GM12878 (cell line): ENCODE data around the gene ATP10A. TPM values are rescaled to one million over a fixed set of nuclear protein-coding genes. Genes with fewer than 3 reads are reported as not detected.

Experiments
- ATAC-seq: fragments of 200-7000 bp; cut with Tn5 transposase; 3 replicates; pipeline ENCODE4 v1.9.1; 2020; ENCODE audit warnings: mild to moderate bottlenecking, moderate library complexity
- BruUV-seq: library from RNA; stranded (reverse); fragments of 400-500 nt; replicated peaks from 2 replicates; lab custom pipeline; 2021; lab: Mats Ljungman, UMichigan
- CTCF ChIA-PET: fragments of 300-600 bp; sonication (Branson Sonifier 250); formaldehyde crosslinking; extraction: SDS; loops from one replicate; lab custom pipeline; 2021; ENCODE audit warnings: inconsistent platforms; lab: Yijun Ruan, JAX
- POLR2A ChIA-PET: fragments of 350-600 bp; formaldehyde crosslinking; extraction: SDS; loops from one replicate; lab custom pipeline; 2021; ENCODE audit warnings: inconsistent platforms; lab: Charles Lee
- RAD21 ChIA-PET: fragments of 300-600 bp; sonication (Branson Sonifier 250); formaldehyde crosslinking; loops from one replicate; lab custom pipeline; 2023; ENCODE audit warnings: antibody characterized with exemption; ENCODE audit not compliant: unreplicated experiment; lab: Charles Lee
- SMC1A ChIA-PET: fragments of 300-600 bp; sonication (Branson Sonifier 250); formaldehyde crosslinking; loops from one replicate; lab custom pipeline; 2023; ENCODE audit not compliant: unreplicated experiment, uncharacterized antibody; lab: Charles Lee
- DNase-seq: peaks from one replicate; pipeline ENCODE4 v3.0.0-alpha.2; 2011; ENCODE audit warnings: low read depth, low spot score
- FAIRE-seq: peaks from 3 replicates; lab custom pipeline; 2011; peaks lifted over from hg19 to GRCh38; lab: Jason Lieb, UNC
- H2AFZ ChIP-seq: 2 replicates; pipeline ENCODE4 v1.6.0; 2011; ENCODE audit warnings: low read depth, low read length, control low read depth; ENCODE audit not compliant: control insufficient read depth
- H3K27ac ChIP-seq: 2 replicates; pipeline ENCODE4 v1.5.1; 2011; ENCODE audit warnings: control low read depth; ENCODE audit not compliant: control insufficient read depth, insufficient read depth
- H3K27me3 ChIP-seq, 2 experiments: replicated peaks in 1 of 2; 2 replicates each; pipeline versions ENCODE4 v1.6.0 to v1.6.1; 2011; ENCODE audit warnings: low read length in 1 of 2; ENCODE audit not compliant: control insufficient read depth in 2 of 2, insufficient read depth in 2 of 2
- H3K36me3 ChIP-seq, 2 experiments: 2 replicates each; pipeline ENCODE4 v1.5.1; 2011; ENCODE audit warnings: low read length in 1 of 2; ENCODE audit not compliant: control insufficient read depth in 2 of 2, insufficient read depth in 2 of 2
- H3K4me1 ChIP-seq: 2 replicates; pipeline ENCODE4 v1.6.1; 2011; ENCODE audit warnings: mild to moderate bottlenecking, low read length, moderate library complexity, mixed read lengths; ENCODE audit not compliant: control insufficient read depth, insufficient read depth
- H3K4me2 ChIP-seq: 2 replicates; pipeline ENCODE4 v1.6.0; 2011; ENCODE audit warnings: control low read depth; ENCODE audit not compliant: control insufficient read depth, insufficient read depth
- H3K4me3 ChIP-seq: fragments of 200-600 bp; sonication (generic); 2 replicates; pipeline ENCODE4 v1.5.1; 2016
- H3K79me2 ChIP-seq: 2 replicates; pipeline ENCODE4 v1.6.0; 2011; ENCODE audit warnings: low read length; ENCODE audit not compliant: control insufficient read depth, insufficient read depth
- H3K9ac ChIP-seq: 2 replicates; pipeline ENCODE4 v1.8.0; 2011; ENCODE audit warnings: low read length, control low read depth, mixed read lengths; ENCODE audit not compliant: control insufficient read depth, insufficient read depth
- H3K9me3 ChIP-seq: replicated peaks from 3 replicates; pipeline ENCODE4 v1.5.1; 2011; ENCODE audit warnings: mild to moderate bottlenecking, low read length; ENCODE audit not compliant: control insufficient read depth, insufficient read depth
- H4K20me1 ChIP-seq: 2 replicates; pipeline ENCODE4 v1.6.0; 2011; ENCODE audit not compliant: control insufficient read depth, insufficient read depth
- BCL11A ChIP-seq: IDR thresholded peaks from 2 replicates; pipeline ENCODE4 v1.6.1; 2011; ENCODE audit warnings: low read depth, low read length
- CHD1 ChIP-seq: IDR thresholded peaks from 2 replicates; pipeline ENCODE4 v1.6.1; 2012; ENCODE audit warnings: low read depth, low read length, improper control_type of control experiment
- E4F1 ChIP-seq: fragments of 450-650 bp; IDR thresholded peaks from 2 replicates; pipeline ENCODE4 v1.6.1; 2018; ENCODE audit warnings: borderline replicate concordance, mild to moderate bottlenecking; ENCODE audit not compliant: partially characterized antibody
- FOXK2 ChIP-seq: fragments of 450-650 bp; IDR thresholded peaks from 2 replicates; pipeline ENCODE4 v1.6.1; 2017; ENCODE audit warnings: mild to moderate bottlenecking, moderate library complexity
- HDAC6 ChIP-seq: fragments of 200-600 bp; sonication (generic); IDR thresholded peaks from one replicate; pipeline ENCODE4 v1.8.0; 2017; ENCODE audit warnings: antibody characterized with exemption; ENCODE audit not compliant: unreplicated experiment
- LARP7 ChIP-seq: fragments of 450-650 bp; IDR thresholded peaks from 2 replicates; pipeline ENCODE4 v1.6.1; 2017; ENCODE audit warnings: mild to moderate bottlenecking
- MEF2B ChIP-seq: fragments of 450-650 bp; IDR thresholded peaks from 2 replicates; pipeline ENCODE4 v1.6.1; 2018; ENCODE audit warnings: mild to moderate bottlenecking, moderate library complexity; ENCODE audit not compliant: partially characterized antibody, poor library complexity, severe bottlenecking
- NKRF ChIP-seq: fragments of 450-650 bp; conservative IDR thresholded peaks from 2 replicates; pipeline ENCODE4 v1.6.1; 2017; ENCODE audit warnings: mild to moderate bottlenecking, moderate library complexity
- POLR2A ChIP-seq: IDR thresholded peaks from 2 replicates; pipeline ENCODE4 v1.6.1; 2011; ENCODE audit warnings: low read depth, mild to moderate bottlenecking, low read length
- RAD21 ChIP-seq: IDR thresholded peaks from 2 replicates; pipeline ENCODE4 v1.6.1; 2011; ENCODE audit warnings: mild to moderate bottlenecking, low read depth, low read length, moderate library complexity; ENCODE audit not compliant: insufficient read depth
- RB1 ChIP-seq: fragments of 450-650 bp; formaldehyde crosslinking; IDR thresholded peaks from 2 replicates; pipeline ENCODE4 v1.6.1; 2017; ENCODE audit warnings: mild to moderate bottlenecking, borderline replicate concordance
- REST ChIP-seq: IDR thresholded peaks from 2 replicates; pipeline ENCODE4 v1.6.1; 2012; ENCODE audit warnings: mild to moderate bottlenecking, low read depth, low read length
- SMARCA5 ChIP-seq: fragments of 450-650 bp; IDR thresholded peaks from 2 replicates; pipeline ENCODE4 v1.6.1; 2017; ENCODE audit warnings: mild to moderate bottlenecking
- SREBF1 ChIP-seq: IDR thresholded peaks from 2 replicates; pipeline ENCODE4 v1.6.1; 2012; ENCODE audit warnings: mild to moderate bottlenecking, low read length
- ZBED1 ChIP-seq: IDR thresholded peaks from 2 replicates; pipeline ENCODE4 v1.6.1; 2016; ENCODE audit warnings: borderline replicate concordance
- WGBS: methylation state at CpG from one replicate; pipeline ENCODE4 v1.1.6; 2016; ENCODE audit warnings: low lambda C conversion rate; ENCODE audit not compliant: insufficient replicate concordance, insufficient coverage; ENCODE audit errors: missing lambda C conversion rate; 5-methylcytosine and 5-hydroxymethylcytosine counted together
- in situ Hi-C: fragments of 300-500 bp; cut with MboI; formaldehyde crosslinking; loops from 9 replicates; pipeline ENCODE4 v1.14.3; 2018; ENCODE audit warnings: mixed read lengths
- intact Hi-C: fragments of 100-400 bp; cut with micrococcal nuclease; formaldehyde crosslinking; loops from one replicate; pipeline ENCODE4 v1.14.2; 2022; ENCODE audit not compliant: unreplicated experiment
- polyA plus RNA-seq, 11 experiments: library from polyadenylated mRNA; depleted of rRNA in 4 of 11; unstranded in 6 of 11; stranded (reverse) in 5 of 11; fragments of >200 nt; fragmentation: Nextera tagmentation in 4 of 11; fragmentation: Illumina TruSeq in 1 of 11; extraction: Ambion mirVana in 4 of 11; extraction: Trizol in 1 of 11; gene quantifications; 1 replicate in 1 of 11; 2 replicates in 10 of 11; pipeline versions ENCODE4 v1.2.1 to v1.2.3, GENCODE V29; 2011 to 2016; ENCODE audit warnings: inconsistent platforms in 2 of 11, missing spikeins in 2 of 11, low read depth in 1 of 11
- total RNA-seq, 4 experiments: library from RNA; depleted of rRNA in 3 of 4; stranded (reverse); fragments of >200 nt in 3 of 4; fragmentation: Illumina TruSeq in 1 of 4; extraction: Trizol in 1 of 4; gene quantifications; 2 replicates each; pipeline versions ENCODE4 v1.2.1 to v1.2.3, GENCODE V29; 2013 to 2021

The ATP10A gene
- total and polyA plus RNA-seq, 10 of the 15 experiments (the other 5 are each of a cell fraction or from before 2014, with no cell fraction given) = 0.04 to 1.5 (median 0.31) TPM; not detected in 2

- DNase-seq (no peak), ATAC-seq (no peak)
- intact Hi-C loops = no loop called here
- no peaks in the 10 kb centered on the region for H3K79me2 ChIP-seq
- no peak overlapping the region for H3K27ac ChIP-seq
- TF ChIP-seq NKRF = no peak
- TF ChIP-seq HDAC6 = no peak
- no peak for TF ChIP-seq FOXK2
- no peak for TF ChIP-seq POLR2A
- no peak for TF ChIP-seq E4F1
- no peak for TF ChIP-seq ZBED1
- no peak for TF ChIP-seq REST
- TF ChIP-seq SMARCA5 = no peak
- no peak for TF ChIP-seq MEF2B
- no peak for TF ChIP-seq BCL11A
- TF ChIP-seq LARP7 = no peak
- no peak for TF ChIP-seq SREBF1
- no peak for TF ChIP-seq CHD1
- TF ChIP-seq RAD21 = no peak
- no peak for TF ChIP-seq RB1
- TF ChIP-seq, all 136 proteins: peak for 0
- H3K36me3 ChIP-seq = no peaks in the 10 kb centered on the region
- CTCF ChIA-PET = no interaction called here
- H3K27me3 ChIP-seq = no peaks in the 10 kb centered on the region
- H3K9ac ChIP-seq = no peak overlapping the region
- BruUV-seq = no TSS peak
- 66% methylated on average over 8 of the region's 8 CpGs for WGBS
- RAD21 ChIA-PET = no interaction called here
- H2AFZ ChIP-seq = no peak overlapping the region
- SMC1A ChIA-PET = no interaction called here
- no peak overlapping the region for H3K4me2 ChIP-seq
- POLR2A ChIA-PET = no interaction called here
- H3K4me1 ChIP-seq = no peaks in the 10 kb centered on the region
- H3K4me3 ChIP-seq = no peak overlapping the region
- no peaks in the 10 kb centered on the region; the same call in 2 of the 3 replicates for H3K9me3 ChIP-seq
- H4K20me1 ChIP-seq = no peaks in the 10 kb centered on the region
- no peak for FAIRE-seq
- in situ Hi-C loops = loop anchor here (10.0 kb wide), 1 partner anchor 171 kb away; no protein-coding TSS in a partner anchor
Observed at GRCh38 chr15:25866251-25866650, 3.1 kb upstream of the ATP10A start.
